Cortex of kidney (tissue), 1 donor: ENCODE results near the gene SERPINA5.
"Not testable (repeated sequence)": the region's sequence is repeated elsewhere in the genome, so short reads cannot be mapped to it uniquely, and the experiment has no call there.

Experiments used
- DNase-seq: peaks from one replicate; lab custom pipeline; 2025; lab: John Stamatoyannopoulos, UW

Gene SERPINA5

GRCh38 chr14:94601884-94602391, 20.7 kb downstream of the SERPINA5 start:
- DNase-seq: no peak

- DNase-seq: no peak
These were observed 21.5 kb downstream of the SERPINA5 start for GRCh38 chr14:94602722-94603121.

- no peak for DNase-seq
These were observed 24.1 kb downstream of the SERPINA5 start for GRCh38 chr14:94605361-94605760.

GRCh38 chr14:94608966-94609365, 27.7 kb downstream of the SERPINA5 start:
- not testable (repeated sequence) for DNase-seq

GRCh38 chr14:94611179-94611578, 30.0 kb downstream of the SERPINA5 start:
- DNase-seq: no peak

- no peak for DNase-seq
These were observed 30.9 kb downstream of the SERPINA5 start, which contains the start of gene SERPINA3 for GRCh38 chr14:94612174-94612573. TSS of gene SERPINA3 (plus strand) at chr14:94612391. CDS start at chr14:94614442, 2,051 bp downstream.

- DNase-seq: no peak
These were observed 31.6 kb downstream of the SERPINA5 start for GRCh38 chr14:94612580-94613554.

GRCh38 chr14:94613720-94614644, 32.8 kb downstream of the SERPINA5 start:
- DNase-seq: no peak

- no peak for DNase-seq
These were observed 33.6 kb downstream of the SERPINA5 start for GRCh38 chr14:94614802-94615201.

- no peak for DNase-seq
These were observed 34.0 kb downstream of the SERPINA5 start for GRCh38 chr14:94615254-94615653.

- DNase-seq: no peak
These were observed 34.8 kb downstream of the SERPINA5 start for GRCh38 chr14:94615823-94616570.

GRCh38 chr14:94617366-94617941, 36.2 kb downstream of the SERPINA5 start:
- no peak for DNase-seq

GRCh38 chr14:94617988-94618822, 37.0 kb downstream of the SERPINA5 start:
- DNase-seq: no peak

- no peak for DNase-seq
These were observed 38.1 kb downstream of the SERPINA5 start for GRCh38 chr14:94619297-94619696.

- DNase-seq: no peak
These were observed 39.4 kb downstream of the SERPINA5 start for GRCh38 chr14:94620597-94620996.

- DNase-seq: no peak
These were observed 40.3 kb downstream of the SERPINA5 start for GRCh38 chr14:94621358-94622134.

- no peak for DNase-seq
These were observed 41.6 kb downstream of the SERPINA5 start for GRCh38 chr14:94622653-94623421.

- DNase-seq: no peak
These were observed 42.2 kb downstream of the SERPINA5 start for GRCh38 chr14:94623422-94623809.
